ENCODE results near the gene SPON2. TPM values are rescaled to one million over a fixed set of nuclear protein-coding genes. Genes with fewer than 3 reads are reported as not detected.
A peak's percentile ranks its signal among the peaks of the same experiment; 100 is the strongest.

The SPON2 gene
- total and polyA plus RNA-seq, 7 donors: 4.1 to 18.5 (median 6.8) TPM

- ATAC-seq (peak in 1 of 4 donors; percentile 7), DNase-seq (peak; percentile 9 to 53)
- intact Hi-C loops (cut with DNase I): loop anchor here (5.0 kb wide), 1 partner anchor 43 kb away; no protein-coding TSS in a partner anchor
- peak overlapping the region; percentile 1 for H3K4me3 ChIP-seq
- no peaks in the 10 kb centered on the region for H3K9me3 ChIP-seq
- WGBS, 3 donors: 70 to 73% (median 71%) methylated on average over 22 of the region's 22 CpGs
- H3K36me3 ChIP-seq (ENCODE audit: insufficient read depth in 1 of 2, low read depth in 1 of 2): peaks cover 0 to 45% of the 10 kb centered on the region in 2 donors
- TF ChIP-seq, protein P1, sequence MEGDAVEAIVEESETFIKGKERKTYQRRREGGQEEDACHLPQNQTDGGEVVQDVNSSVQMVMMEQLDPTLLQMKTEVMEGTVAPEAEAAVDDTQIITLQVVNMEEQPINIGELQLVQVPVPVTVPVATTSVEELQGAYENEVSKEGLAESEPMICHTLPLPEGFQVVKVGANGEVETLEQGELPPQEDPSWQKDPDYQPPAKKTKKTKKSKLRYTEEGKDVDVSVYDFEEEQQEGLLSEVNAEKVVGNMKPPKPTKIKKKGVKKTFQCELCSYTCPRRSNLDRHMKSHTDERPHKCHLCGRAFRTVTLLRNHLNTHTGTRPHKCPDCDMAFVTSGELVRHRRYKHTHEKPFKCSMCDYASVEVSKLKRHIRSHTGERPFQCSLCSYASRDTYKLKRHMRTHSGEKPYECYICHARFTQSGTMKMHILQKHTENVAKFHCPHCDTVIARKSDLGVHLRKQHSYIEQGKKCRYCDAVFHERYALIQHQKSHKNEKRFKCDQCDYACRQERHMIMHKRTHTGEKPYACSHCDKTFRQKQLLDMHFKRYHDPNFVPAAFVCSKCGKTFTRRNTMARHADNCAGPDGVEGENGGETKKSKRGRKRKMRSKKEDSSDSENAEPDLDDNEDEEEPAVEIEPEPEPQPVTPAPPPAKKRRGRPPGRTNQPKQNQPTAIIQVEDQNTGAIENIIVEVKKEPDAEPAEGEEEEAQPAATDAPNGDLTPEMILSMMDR (IDR thresholded peaks at IDR 0.05): no peak
- no peaks in the 10 kb centered on the region for H3K27me3 ChIP-seq (ENCODE audit: insufficient read depth in 3 of 3, low read length in 2 of 3)
- H3K4me1 ChIP-seq: peaks cover 42% of the 10 kb centered on the region
- H3K27ac ChIP-seq: peak overlapping the region; percentile 48
These were observed 38.0 kb upstream of the SPON2 start for GRCh38 chr4:1210241-1210841.

- ATAC-seq: peak; percentile 33 to 67 (median 51)
- H3K27me3 ChIP-seq (ENCODE audit: insufficient read depth in 3 of 3, low read length in 2 of 3): no peaks in the 10 kb centered on the region
- DNase-seq: peak; percentile 82 to 89
- H3K9me3 ChIP-seq: no peaks in the 10 kb centered on the region
- peaks cover 0 to 39% of the 10 kb centered on the region in 2 donors for H3K36me3 ChIP-seq (ENCODE audit: insufficient read depth in 1 of 2, low read depth in 1 of 2)
- intact Hi-C loops (cut with DNase I): loop anchor here (5.0 kb wide), 1 partner anchor 43 kb away; no protein-coding TSS in a partner anchor
- H3K27ac ChIP-seq: peak overlapping the region; percentile 48
- TF ChIP-seq, protein P1 (IDR thresholded peaks at IDR 0.05): no peak
- peak overlapping the region; percentile 1 for H3K4me3 ChIP-seq
- WGBS, 3 donors: 6 to 19% (median 13%) methylated on average over 11 of the region's 11 CpGs
- H3K4me1 ChIP-seq: peaks cover 42% of the 10 kb centered on the region
These were observed 37.4 kb upstream of the SPON2 start for GRCh38 chr4:1209821-1210220.

GRCh38 chr4:1208970-1209704, 36.8 kb upstream of the SPON2 start:
- ATAC-seq: peak in 3 of 4 donors; percentile 37 to 47 (median 37)
- Histone ChIP-seq H3K4me3 (peak overlapping the region; percentile 1), H3K36me3 (ENCODE audit: insufficient read depth in 1 of 2, low read depth in 1 of 2) (peaks cover 0 to 32% of the 10 kb centered on the region in 2 donors), H3K27ac (peak overlapping the region; percentile 48), H3K4me1 (peaks cover 42% of the 10 kb centered on the region), H3K27me3 (ENCODE audit: insufficient read depth in 3 of 3, low read length in 2 of 3) (no peaks in the 10 kb centered on the region), H3K9me3 (no peaks in the 10 kb centered on the region)
- peak; percentile 30 to 59 for DNase-seq
- WGBS, 3 donors: 36 to 53% (median 42%) methylated on average over 31 of the region's 31 CpGs
- intact Hi-C loops (cut with DNase I): no loop called here
- TF ChIP-seq, protein P1 (IDR thresholded peaks at IDR 0.05): no peak

DNA sequence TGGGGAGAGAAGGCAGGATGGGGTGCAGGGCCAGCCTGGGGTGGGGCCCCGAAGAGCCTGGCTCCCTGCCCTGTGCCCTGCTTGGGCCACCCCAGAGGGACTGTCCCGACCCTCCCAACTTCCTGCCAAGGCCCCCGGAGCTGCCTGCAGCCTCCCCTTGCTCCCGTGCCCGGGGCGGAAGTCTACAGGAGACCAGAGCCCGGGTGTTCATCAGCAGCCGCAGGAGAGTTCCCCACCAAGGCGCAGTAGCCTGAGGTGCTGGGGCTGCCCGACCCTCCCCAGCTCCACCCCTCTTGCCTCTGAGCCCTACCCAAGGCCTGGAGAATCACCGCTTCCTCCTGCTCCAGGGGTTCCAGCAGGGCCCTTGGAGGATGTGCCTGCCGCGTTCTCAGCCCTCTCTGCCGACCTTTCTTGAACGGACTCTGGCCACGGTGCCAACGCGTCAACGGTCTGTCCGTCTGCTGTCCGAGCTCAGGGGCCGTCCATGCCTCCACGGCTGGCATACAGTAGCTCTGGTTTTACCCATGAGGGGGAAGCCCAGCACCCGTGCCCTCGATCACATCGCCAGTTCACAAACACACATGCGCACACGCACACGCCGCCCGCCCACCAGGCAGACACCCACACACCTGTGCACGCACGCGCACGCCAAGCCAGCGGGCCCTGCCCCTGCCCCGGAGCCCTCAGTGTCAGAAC, 36.0 kb upstream of the SPON2 start:
- H3K4me3 ChIP-seq: no peak overlapping the region
- peak; percentile 30 to 56 for DNase-seq
- H3K36me3 ChIP-seq (ENCODE audit: insufficient read depth in 1 of 2, low read depth in 1 of 2): peaks cover 0 to 25% of the 10 kb centered on the region in 2 donors
- peak; percentile 3 to 17 (median 8) for ATAC-seq
- H3K27me3 ChIP-seq (ENCODE audit: insufficient read depth in 3 of 3, low read length in 2 of 3): no peaks in the 10 kb centered on the region
- TF ChIP-seq, protein P1 (IDR thresholded peaks at IDR 0.05): no peak
- 40 to 67% (median 42%) methylated on average over 29 to 37 of the region's 37 CpGs for WGBS, 3 donors
- peaks cover 42% of the 10 kb centered on the region for H3K4me1 ChIP-seq
- no peaks in the 10 kb centered on the region for H3K9me3 ChIP-seq
- H3K27ac ChIP-seq: peak overlapping the region; percentile 48
- intact Hi-C loops (cut with DNase I): no loop called here

All from psoas muscle (tissue), 8 donors.